HCT116 (cell line): ENCODE data around the gene SLC66A2. TPM values are rescaled to one million over a fixed set of nuclear protein-coding genes. Genes with fewer than 3 reads are reported as not detected.

Experiments
- ATAC-seq: fragments of 200-7000 bp; cut with Tn5 transposase; 2 replicates; pipeline ENCODE4 v1.9.1; 2020; ENCODE audit warnings: mild to moderate bottlenecking, moderate library complexity
- BruUV-seq: library from RNA; stranded (reverse); fragments of 400-500 nt; replicated peaks from 2 replicates; lab custom pipeline; 2021; lab: Mats Ljungman, UMichigan
- CTCF ChIA-PET: fragments of 300-600 bp; sonication (Branson Sonifier 250); formaldehyde crosslinking; loops from one replicate; lab custom pipeline; 2021; ENCODE audit warnings: antibody characterized with exemption; lab: Charles Lee
- POLR2A ChIA-PET: fragments of 300-600, 350-600 bp; sonication (Branson Sonifier 250); formaldehyde crosslinking; loops from one replicate; lab custom pipeline; 2021; ENCODE audit warnings: antibody characterized with exemption; lab: Charles Lee
- RAD21 ChIA-PET, 2 experiments: fragments of 300-600 bp; sonication (Branson Sonifier 250); formaldehyde crosslinking; loops; one replicate each; lab custom pipeline; 2023; ENCODE audit warnings: low total read pairs in 2 of 2; ENCODE audit not compliant: uncharacterized antibody in 2 of 2, unreplicated experiment in 2 of 2, low non-redundant PET in 1 of 2; lab: Charles Lee
- DNase-seq: peaks from one replicate; pipeline ENCODE4 v3.0.0-alpha.2; 2010; ENCODE audit warnings: low read depth, low spot score
- H2AFZ ChIP-seq: fragments of 200-600 bp; shearing (Covaris generic), sonication (generic); 2 replicates; pipeline ENCODE4 v1.6.1; 2017; ENCODE audit warnings: low read depth, mixed run types, mixed read lengths, antibody characterized with exemption, low read length; ENCODE audit not compliant: poor library complexity, severe bottlenecking
- H3K27ac ChIP-seq: 2 replicates; pipeline ENCODE4 v1.5.1; 2012; ENCODE audit warnings: low read depth, low read length
- H3K27me3 ChIP-seq: fragments of 200-600 bp; sonication (generic); 2 replicates; pipeline ENCODE4 v1.6.1; 2016; ENCODE audit warnings: mixed run types, low read length, mixed read lengths; ENCODE audit not compliant: insufficient read depth
- H3K36me3 ChIP-seq, 2 experiments: fragments of 200-500 bp in 1 of 2; fragments of 200-600 bp in 1 of 2; sonication (Bioruptor generic) in 1 of 2; sonication (generic) in 1 of 2; 2 replicates each; pipeline versions ENCODE4 v1.5.1 to v1.6.1; 2014 to 2016; ENCODE audit warnings: low read length in 2 of 2, inconsistent platforms in 1 of 2, mixed read lengths in 1 of 2, mixed run types in 1 of 2; ENCODE audit not compliant: insufficient read depth in 2 of 2, control insufficient read depth in 1 of 2
- H3K4me1 ChIP-seq, 2 experiments: fragments of 200-600 bp in 1 of 2; sonication (generic) in 1 of 2; 2 replicates each; pipeline versions ENCODE4 v1.5.1 to v1.6.1; 2012 to 2017; ENCODE audit warnings: low read length in 2 of 2, inconsistent platforms in 1 of 2, mild to moderate bottlenecking in 1 of 2, mixed read lengths in 1 of 2, mixed run types in 1 of 2, moderate library complexity in 1 of 2; ENCODE audit not compliant: insufficient read depth in 2 of 2, control insufficient read depth in 1 of 2
- H3K4me2 ChIP-seq: fragments of 200-600 bp; sonication (generic); 2 replicates; pipeline ENCODE4 v1.6.1; 2017; ENCODE audit warnings: mixed run types, low read length, mixed read lengths
- H3K4me3 ChIP-seq, 2 experiments: fragments of 200-600 bp in 1 of 2; sonication (generic) in 1 of 2; replicated peaks in 1 of 2; 2 replicates each; pipeline ENCODE4 v1.5.1; 2011 to 2016; ENCODE audit warnings: low read length in 2 of 2, control low read depth in 1 of 2, low read depth in 1 of 2, mild to moderate bottlenecking in 1 of 2, mixed read lengths in 1 of 2, mixed run types in 1 of 2
- H3K79me2 ChIP-seq: fragments of 200-600 bp; sonication (generic); 2 replicates; pipeline ENCODE4 v1.6.1; 2017; ENCODE audit warnings: mild to moderate bottlenecking, mixed run types, low read length, moderate library complexity, mixed read lengths; ENCODE audit not compliant: insufficient read depth
- H3K9ac ChIP-seq: fragments of 200-600 bp; sonication (generic); 2 replicates; pipeline ENCODE4 v1.6.1; 2016; ENCODE audit warnings: low read length, mixed read lengths
- H3K9me2 ChIP-seq: fragments of 200-600 bp; sonication (generic), shearing (Covaris generic); 2 replicates; pipeline ENCODE4 v1.6.1; 2017; ENCODE audit warnings: mixed run types, mild to moderate bottlenecking, moderate library complexity; ENCODE audit not compliant: insufficient read depth
- H3K9me3 ChIP-seq, 2 experiments: fragments of 200-500 bp in 1 of 2; fragments of 200-600 bp in 1 of 2; sonication (Bioruptor generic) in 1 of 2; sonication (generic) in 1 of 2; 2 replicates each; pipeline ENCODE4 v1.6.1; 2014 to 2017; ENCODE audit warnings: low read length in 2 of 2, mixed read lengths in 2 of 2, inconsistent platforms in 1 of 2, low read depth in 1 of 2, mild to moderate bottlenecking in 1 of 2, mixed run types in 1 of 2, moderate library complexity in 1 of 2; ENCODE audit not compliant: control insufficient read depth in 1 of 2, insufficient read depth in 1 of 2
- H4K20me1 ChIP-seq: fragments of 200-600 bp; sonication (generic), shearing (Covaris generic); 2 replicates; pipeline ENCODE4 v1.6.1; 2017; ENCODE audit warnings: mixed run types, mild to moderate bottlenecking, moderate library complexity; ENCODE audit not compliant: insufficient read depth
- ATF3 ChIP-seq: IDR thresholded peaks from 2 replicates; pipeline ENCODE4 v1.6.1; 2012
- CEBPB ChIP-seq: IDR thresholded peaks from 2 replicates; pipeline ENCODE4 v1.6.1; 2012; ENCODE audit warnings: low read depth
- CTCF ChIP-seq, 3 experiments: fragments of 200-600 bp in 1 of 3; sonication (generic) in 1 of 3; IDR thresholded peaks in 2 of 3; conservative IDR thresholded peaks in 1 of 3; 2 replicates each; pipeline ENCODE4 v1.5.1; 2012 to 2017; ENCODE audit warnings: low read depth in 2 of 3, low read length in 2 of 3, antibody characterized with exemption in 1 of 3, borderline replicate concordance in 1 of 3, control low read depth in 1 of 3, mild to moderate bottlenecking in 1 of 3, mixed read lengths in 1 of 3, mixed run types in 1 of 3, moderate library complexity in 1 of 3; ENCODE audit not compliant: insufficient read depth in 1 of 3
- EGR1 ChIP-seq: IDR thresholded peaks from 2 replicates; pipeline ENCODE4 v1.6.1; 2012; ENCODE audit warnings: low read depth
- ELF1 ChIP-seq: IDR thresholded peaks from 2 replicates; pipeline ENCODE4 v1.6.1; 2012; ENCODE audit warnings: low read depth, borderline replicate concordance
- FOSL1 ChIP-seq: IDR thresholded peaks from 2 replicates; pipeline ENCODE4 v1.6.1; 2012; ENCODE audit warnings: low read depth
- MAX ChIP-seq: IDR thresholded peaks from 2 replicates; pipeline ENCODE4 v1.6.1; 2012
- POLR2A ChIP-seq: IDR thresholded peaks from 2 replicates; pipeline ENCODE4 v1.7.0; 2011; ENCODE audit warnings: borderline replicate concordance; ENCODE audit not compliant: insufficient read depth, insufficient read length; ENCODE audit errors: extremely low read depth
- POLR2AphosphoS5 ChIP-seq: IDR thresholded peaks from 2 replicates; pipeline ENCODE4 v1.6.1; 2011; ENCODE audit warnings: mild to moderate bottlenecking, low read depth, low read length, moderate library complexity
- SIN3A ChIP-seq: IDR thresholded peaks from 2 replicates; pipeline ENCODE4 v1.6.1; 2012; ENCODE audit warnings: low read depth
- TCF7L2 ChIP-seq: IDR thresholded peaks from 2 replicates; pipeline ENCODE4 v1.7.0; 2011; ENCODE audit warnings: borderline replicate concordance, inconsistent platforms; ENCODE audit not compliant: insufficient read depth, insufficient read length; ENCODE audit errors: extremely low read depth
- YY1 ChIP-seq: IDR thresholded peaks from 2 replicates; pipeline ENCODE4 v1.6.1; 2011; ENCODE audit warnings: low read length, low read depth, moderate library complexity, mild to moderate bottlenecking; ENCODE audit not compliant: insufficient replicate concordance; ENCODE audit errors: extremely low read depth
- ZNF274 ChIP-seq: fragments of 200-500 bp; sonication (Bioruptor generic); IDR thresholded peaks from 2 replicates; pipeline ENCODE4 v1.6.1; 2014; ENCODE audit warnings: mild to moderate bottlenecking, low read depth, low read length, inconsistent platforms
- intact Hi-C: fragments of 100-400 bp; cut with micrococcal nuclease; formaldehyde crosslinking; loops from 2 replicates; pipeline ENCODE4 v1.10.0; 2022
- total RNA-seq: library from RNA; stranded (reverse); gene quantifications from one replicate; pipeline ENCODE4 v1.2.1, GENCODE V29; 2021; ENCODE audit not compliant: unreplicated experiment

The SLC66A2 gene
- total RNA-seq, 1 experiment from 2014 or later, result 44.9 TPM

- no peaks in the 10 kb centered on the region for H3K9me2 ChIP-seq
- intact Hi-C loops, result no loop called here
- TF ChIP-seq POLR2A, result no peak
- no peak for TF ChIP-seq YY1
- TF ChIP-seq ELF1, result no peak
- TF ChIP-seq MAX, result no peak
- no peak for TF ChIP-seq POLR2AphosphoS5
- no peak for TF ChIP-seq CEBPB
- TF ChIP-seq CTCF (IDR thresholded peaks at IDR 0.05 in 2 of 3, conservative IDR thresholded peaks at IDR 0.05 in 1 of 3; ENCODE audit: borderline replicate concordance in 1 of 3, insufficient read depth in 1 of 3, low read depth in 2 of 3, low read length in 2 of 3), result no peak
- no peak for TF ChIP-seq TCF7L2
- TF ChIP-seq ATF3, result no peak
- TF ChIP-seq ZNF274, result no peak
- TF ChIP-seq FOSL1, result no peak
- TF ChIP-seq SIN3A, result no peak
- TF ChIP-seq EGR1, result no peak
- H3K4me1 ChIP-seq, result no peaks in the 10 kb centered on the region
- ATAC-seq (no peak), DNase-seq (no peak)
- no peaks in the 10 kb centered on the region for H4K20me1 ChIP-seq
- H3K9ac ChIP-seq, result no peak overlapping the region
- H3K36me3 ChIP-seq, result no peaks in the 10 kb centered on the region
- H3K27me3 ChIP-seq, result no peaks in the 10 kb centered on the region
- no peaks in the 10 kb centered on the region; a peak in 1 of 4 replicates for H3K9me3 ChIP-seq
- no peaks in the 10 kb centered on the region for H3K79me2 ChIP-seq
- ChIA-PET RAD21 (no interaction called here), CTCF (no interaction called here), POLR2A (no interaction called here)
- H3K4me3 ChIP-seq, result no peak overlapping the region
- H3K4me2 ChIP-seq, result no peak overlapping the region
- H3K27ac ChIP-seq, result no peak overlapping the region
- BruUV-seq, result no TSS peak
- no peak overlapping the region for H2AFZ ChIP-seq
These were observed 63.4 kb downstream of the SLC66A2 start for GRCh38 chr18:79888016-79888415.
